PC-3 (cell line): ENCODE data around the gene ZNRF1. TPM values are rescaled to one million over a fixed set of nuclear protein-coding genes. Genes with fewer than 3 reads are reported as not detected.

Experiments used
- ATAC-seq: fragments of 200-7000 bp; cut with Tn5 transposase; 2 replicates; pipeline ENCODE4 v1.9.1; 2020; ENCODE audit warnings: mild to moderate bottlenecking, moderate library complexity
- BruUV-seq: library from RNA; stranded (reverse); fragments of 400-500 nt; replicated peaks from 2 replicates; lab custom pipeline; 2021; lab: Mats Ljungman, UMichigan
- CTCF ChIA-PET: fragments of 300-600 bp; sonication (Branson Sonifier 250); formaldehyde crosslinking; loops from one replicate; lab custom pipeline; 2022; ENCODE audit warnings: antibody characterized with exemption; lab: Charles Lee
- POLR2A ChIA-PET: fragments of 300-600 bp; sonication (Branson Sonifier 250); formaldehyde crosslinking; loops from one replicate; lab custom pipeline; 2022; ENCODE audit warnings: antibody characterized with exemption; ENCODE audit not compliant: unreplicated experiment; lab: Charles Lee
- DNase-seq: peaks from one replicate; pipeline ENCODE4 v3.0.0-alpha.2; 2015
- H2AFZ ChIP-seq: fragments of 300-600 bp; sonication (generic); 2 replicates; pipeline ENCODE4 v1.6.0; 2016; ENCODE audit warnings: antibody characterized with exemption, low read length
- H3F3A ChIP-seq: fragments of 300-600 bp; sonication (generic); one replicate; pipeline ENCODE4 v1.6.0; 2017; ENCODE audit warnings: antibody characterized with exemption, low read length, control low read depth, mild to moderate bottlenecking; ENCODE audit not compliant: unreplicated experiment
- H3K27ac ChIP-seq: fragments of 300-600 bp; sonication (generic); 2 replicates; pipeline ENCODE4 v1.5.1; 2016; ENCODE audit warnings: mild to moderate bottlenecking, low read length
- H3K27me3 ChIP-seq: fragments of 300-600 bp; sonication (generic); 2 replicates; pipeline ENCODE4 v1.6.1; 2016; ENCODE audit warnings: low read length, mixed read lengths
- H3K36me3 ChIP-seq: fragments of 300-600 bp; sonication (generic); 2 replicates; pipeline ENCODE4 v1.6.1; 2016; ENCODE audit warnings: low read depth, mixed run types, low read length, mixed read lengths
- H3K4me1 ChIP-seq: fragments of 300-600 bp; sonication (generic); 2 replicates; pipeline ENCODE4 v1.5.1; 2016; ENCODE audit warnings: low read length; ENCODE audit not compliant: insufficient read depth
- H3K4me2 ChIP-seq: fragments of 300-600 bp; sonication (generic); 2 replicates; pipeline ENCODE4 v1.6.0; 2016; ENCODE audit warnings: low read length
- H3K4me3 ChIP-seq: fragments of 300-600 bp; sonication (generic); 2 replicates; pipeline ENCODE4 v1.5.1; 2016; ENCODE audit warnings: mild to moderate bottlenecking, low read length, mixed read lengths
- H3K79me2 ChIP-seq: fragments of 300-600 bp; sonication (generic); 2 replicates; pipeline ENCODE4 v1.6.1; 2017; ENCODE audit warnings: low read length, mixed read lengths
- H3K9ac ChIP-seq: fragments of 300-600 bp; sonication (generic); 2 replicates; pipeline ENCODE4 v1.6.0; 2016; ENCODE audit warnings: mild to moderate bottlenecking, low read length
- H3K9me2 ChIP-seq: fragments of 300-600 bp; sonication (generic); replicated peaks from 2 replicates; pipeline ENCODE4 v1.6.1; 2016; ENCODE audit warnings: mixed run types, low read length, mixed read lengths
- H3K9me3 ChIP-seq: fragments of 300-600 bp; sonication (generic); 2 replicates; pipeline ENCODE4 v1.6.1; 2016; ENCODE audit warnings: low read length, mixed read lengths
- H4K20me1 ChIP-seq: fragments of 300-600 bp; sonication (generic); 2 replicates; pipeline ENCODE4 v1.6.1; 2016; ENCODE audit warnings: low read length, mixed read lengths
- EZH2 ChIP-seq: fragments of 300-600 bp; sonication (generic); IDR thresholded peaks from one replicate; pipeline ENCODE4 v1.6.1; 2017; ENCODE audit warnings: antibody characterized with exemption, mild to moderate bottlenecking, low read length; ENCODE audit not compliant: unreplicated experiment
- EZH2phosphoT487 ChIP-seq: fragments of 300-600 bp; sonication (generic); IDR thresholded peaks from 2 replicates; pipeline ENCODE4 v1.6.1; 2018; ENCODE audit warnings: mild to moderate bottlenecking, antibody characterized with exemption, low read length, borderline replicate concordance
- intact Hi-C: fragments of 100-400 bp; cut with micrococcal nuclease; formaldehyde crosslinking; loops from 2 replicates; pipeline ENCODE4 v1.9.0; 2023
- total RNA-seq: library from RNA; depleted of rRNA; stranded (reverse); fragments of >200 nt; gene quantifications from 2 replicates; pipeline ENCODE4 v1.2.3, GENCODE V29; 2014
- TF ChIP-seq, protein P1 (sequence below): fragments of 300-600 bp; sonication (generic); conservative IDR thresholded peaks from 2 replicates; pipeline ENCODE4 v1.5.1; 2017; ENCODE audit warnings: antibody characterized with exemption, low read depth, mild to moderate bottlenecking, low read length

The ZNRF1 gene
- total RNA-seq, 1 experiment from 2014 or later, result 60.4 TPM

- Histone ChIP-seq H3F3A (no peaks in the 10 kb centered on the region), H3K4me1 (peaks cover 37% of the 10 kb centered on the region), H3K27me3 (no peaks in the 10 kb centered on the region), H3K4me3 (no peak overlapping the region), H3K27ac (no peak overlapping the region), H3K9ac (no peak overlapping the region), H3K79me2 (peaks cover 100% of the 10 kb centered on the region), H2AFZ (no peak overlapping the region), H3K9me3 (no peaks in the 10 kb centered on the region), H3K4me2 (no peak overlapping the region), H4K20me1 (peaks cover 49% of the 10 kb centered on the region), H3K9me2 (no peaks in the 10 kb centered on the region), H3K36me3 (no peaks in the 10 kb centered on the region)
- CTCF ChIA-PET, result no interaction called here
- intact Hi-C loops, result no loop called here
- DNase-seq (no peak), ATAC-seq (no peak)
- no TSS peak for BruUV-seq
- TF ChIP-seq EZH2phosphoT487 (no peak), EZH2 (no peak)
- TF ChIP-seq, protein P1, sequence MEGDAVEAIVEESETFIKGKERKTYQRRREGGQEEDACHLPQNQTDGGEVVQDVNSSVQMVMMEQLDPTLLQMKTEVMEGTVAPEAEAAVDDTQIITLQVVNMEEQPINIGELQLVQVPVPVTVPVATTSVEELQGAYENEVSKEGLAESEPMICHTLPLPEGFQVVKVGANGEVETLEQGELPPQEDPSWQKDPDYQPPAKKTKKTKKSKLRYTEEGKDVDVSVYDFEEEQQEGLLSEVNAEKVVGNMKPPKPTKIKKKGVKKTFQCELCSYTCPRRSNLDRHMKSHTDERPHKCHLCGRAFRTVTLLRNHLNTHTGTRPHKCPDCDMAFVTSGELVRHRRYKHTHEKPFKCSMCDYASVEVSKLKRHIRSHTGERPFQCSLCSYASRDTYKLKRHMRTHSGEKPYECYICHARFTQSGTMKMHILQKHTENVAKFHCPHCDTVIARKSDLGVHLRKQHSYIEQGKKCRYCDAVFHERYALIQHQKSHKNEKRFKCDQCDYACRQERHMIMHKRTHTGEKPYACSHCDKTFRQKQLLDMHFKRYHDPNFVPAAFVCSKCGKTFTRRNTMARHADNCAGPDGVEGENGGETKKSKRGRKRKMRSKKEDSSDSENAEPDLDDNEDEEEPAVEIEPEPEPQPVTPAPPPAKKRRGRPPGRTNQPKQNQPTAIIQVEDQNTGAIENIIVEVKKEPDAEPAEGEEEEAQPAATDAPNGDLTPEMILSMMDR, result no peak
- POLR2A ChIA-PET, result no interaction called here
Measured at GRCh38 chr16:75004460-75004859, 5.6 kb downstream of the ZNRF1 start.

DNA sequence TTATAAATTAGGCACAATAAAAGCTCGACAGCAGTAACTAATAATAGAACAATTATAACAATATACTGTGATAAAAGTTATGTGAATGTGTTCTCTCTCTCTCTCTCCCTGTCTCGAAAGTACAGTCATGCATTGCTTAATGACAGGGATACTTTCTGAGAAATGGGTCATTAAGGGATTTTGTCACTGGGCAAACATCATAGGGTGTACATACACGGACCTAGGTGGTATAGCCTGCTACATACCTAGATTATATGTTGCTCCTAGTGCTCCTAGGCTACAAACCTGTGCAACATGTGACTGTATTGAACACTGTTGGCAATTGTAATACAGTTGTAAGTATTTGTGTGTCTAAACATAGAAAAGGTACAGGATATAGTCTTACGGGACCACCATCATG, 6.9 kb downstream of the ZNRF1 start:
- no peak overlapping the region for H3K9ac ChIP-seq
- H3K9me2 ChIP-seq, result no peaks in the 10 kb centered on the region
- H3F3A ChIP-seq, result no peaks in the 10 kb centered on the region
- peaks cover 38% of the 10 kb centered on the region for H4K20me1 ChIP-seq
- no peak overlapping the region for H2AFZ ChIP-seq
- peaks cover 32% of the 10 kb centered on the region for H3K4me1 ChIP-seq
- intact Hi-C loops, result no loop called here
- no peaks in the 10 kb centered on the region for H3K9me3 ChIP-seq
- H3K4me2 ChIP-seq, result no peak overlapping the region
- CTCF ChIA-PET, result no interaction called here
- POLR2A ChIA-PET, result no interaction called here
- no peak overlapping the region for H3K27ac ChIP-seq
- H3K36me3 ChIP-seq, result no peaks in the 10 kb centered on the region
- ATAC-seq, result no peak
- no peak for DNase-seq
- peaks cover 100% of the 10 kb centered on the region for H3K79me2 ChIP-seq
- BruUV-seq, result no TSS peak
- H3K4me3 ChIP-seq, result no peak overlapping the region
- H3K27me3 ChIP-seq, result no peaks in the 10 kb centered on the region
- TF ChIP-seq, protein P1, result no peak
- TF ChIP-seq EZH2, result no peak
- no peak for TF ChIP-seq EZH2phosphoT487

DNA sequence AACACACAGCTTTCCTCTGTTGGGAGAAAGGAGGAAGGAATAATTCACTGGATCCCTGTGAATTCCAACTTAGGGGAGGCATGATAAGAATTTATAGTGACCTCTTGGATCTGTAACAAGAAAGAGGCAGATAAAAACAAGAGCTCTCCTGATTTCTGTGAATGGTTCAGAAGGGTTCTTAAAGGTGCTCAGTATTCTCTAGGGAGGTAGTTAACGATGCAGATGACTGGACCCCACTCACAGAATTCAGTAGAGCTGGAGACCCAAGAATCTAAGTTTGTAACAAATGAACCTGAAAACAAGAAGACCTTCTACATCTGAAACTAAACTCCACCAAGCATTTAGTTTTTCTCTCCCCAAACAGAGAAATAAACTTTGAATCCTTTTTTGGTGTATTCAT, 8.6 kb downstream of the ZNRF1 start:
- Histone ChIP-seq H3K9me3 (no peaks in the 10 kb centered on the region), H3K4me1 (peaks cover 32% of the 10 kb centered on the region), H3K27me3 (no peaks in the 10 kb centered on the region), H3K4me2 (no peak overlapping the region), H2AFZ (no peak overlapping the region), H3F3A (no peaks in the 10 kb centered on the region), H3K9me2 (no peaks in the 10 kb centered on the region), H3K4me3 (no peak overlapping the region), H3K79me2 (peaks cover 99% of the 10 kb centered on the region), H3K36me3 (no peaks in the 10 kb centered on the region), H4K20me1 (peaks cover 21% of the 10 kb centered on the region; the same call in 1 of the 2 replicates), H3K9ac (no peak overlapping the region), H3K27ac (no peak overlapping the region)
- POLR2A ChIA-PET, result no interaction called here
- BruUV-seq, result no TSS peak
- ATAC-seq, result no peak
- CTCF ChIA-PET, result no interaction called here
- no peak for DNase-seq
- TF ChIP-seq, protein P1, result no peak
- TF ChIP-seq EZH2 (no peak), EZH2phosphoT487 (no peak)
- intact Hi-C loops, result no loop called here
